A549 (cell line): ENCODE data around the gene RBM3.

ENCODE experiments used
- CEBPB ChIP-seq, 2 experiments: fragments of >200 bp in 1 of 2; sonication (Bioruptor Twin) in 1 of 2; formaldehyde crosslinking in 1 of 2; IDR thresholded peaks; 2 replicates each; pipeline ENCODE4 v1.6.1; 2012 to 2016
- CTCF ChIP-seq: fragments of >200 bp; sonication (Bioruptor Twin); formaldehyde crosslinking; IDR thresholded peaks from 3 replicates; pipeline ENCODE4 v1.5.1; 2016
- MAX ChIP-seq: IDR thresholded peaks from 2 replicates; pipeline ENCODE4 v1.6.1; 2012

- TF ChIP-seq CTCF (no peak), CEBPB (IDR thresholded peaks at IDR 0.05) (no peak), MAX (no peak)
These were observed 16.0 kb upstream of the RBM3 start for GRCh38 chrX:48558271-48558670.
